Cardiac muscle cell (in vitro differentiated cells and primary cell): ENCODE results near the gene TUBG1. TPM values are rescaled to one million over a fixed set of nuclear protein-coding genes. Genes with fewer than 3 reads are reported as not detected.
A peak's percentile ranks its signal among the peaks of the same experiment; 100 is the strongest.

Source experiments
- DNase-seq, 2 donors: peaks; one replicate each; pipeline versions ENCODE4 v3.0.0 to v3.0.0-alpha.2; 2010 to 2017; ENCODE audit warnings: low read depth in 1 of 2, low spot score in 1 of 2
- H3K27ac ChIP-seq: fragments of 200-600 bp; sonication (generic); 2 replicates; pipeline ENCODE4 v1.5.1; 2016
- H3K27me3 ChIP-seq: fragments of 200-600 bp; sonication (generic); 2 replicates; pipeline ENCODE4 v1.6.0; 2016; ENCODE audit warnings: control low read depth
- H3K36me3 ChIP-seq: fragments of 200-600 bp; sonication (generic); 2 replicates; pipeline ENCODE4 v1.5.1; 2016; ENCODE audit warnings: control low read depth
- H3K4me1 ChIP-seq: fragments of 200-600 bp; sonication (generic); 2 replicates; pipeline ENCODE4 v1.8.1; 2017; ENCODE audit warnings: low read depth, mild to moderate bottlenecking, mixed run types
- H3K4me3 ChIP-seq: fragments of 200-600 bp; sonication (generic); 2 replicates; pipeline ENCODE4 v1.5.1; 2016; ENCODE audit warnings: mild to moderate bottlenecking
- H3K9me3 ChIP-seq: fragments of 200-600 bp; sonication (generic); 2 replicates; pipeline ENCODE4 v1.5.1; 2017; ENCODE audit warnings: low read depth, mild to moderate bottlenecking, control low read depth
- polyA plus RNA-seq: library from polyadenylated mRNA; unstranded; fragments of >200 nt; fragmentation: Nextera tagmentation; extraction: Ambion mirVana; gene quantifications from 2 replicates; pipeline ENCODE4 v1.2.1, GENCODE V29; 2016
- total RNA-seq: library from RNA; depleted of rRNA; stranded (reverse); fragments of >200 nt; gene quantifications from 2 replicates; pipeline ENCODE4 v1.2.3, GENCODE V29; 2016
- TF ChIP-seq, protein P1 (sequence below): IDR thresholded peaks from 2 replicates; pipeline ENCODE4 v1.5.1; 2012; ENCODE audit warnings: low read depth, mild to moderate bottlenecking, low read length

TUBG1 gene
- total RNA-seq (97.2 and 159 TPM in 2 replicates), polyA plus RNA-seq (162 and 177 TPM in 2 replicates)

DNA sequence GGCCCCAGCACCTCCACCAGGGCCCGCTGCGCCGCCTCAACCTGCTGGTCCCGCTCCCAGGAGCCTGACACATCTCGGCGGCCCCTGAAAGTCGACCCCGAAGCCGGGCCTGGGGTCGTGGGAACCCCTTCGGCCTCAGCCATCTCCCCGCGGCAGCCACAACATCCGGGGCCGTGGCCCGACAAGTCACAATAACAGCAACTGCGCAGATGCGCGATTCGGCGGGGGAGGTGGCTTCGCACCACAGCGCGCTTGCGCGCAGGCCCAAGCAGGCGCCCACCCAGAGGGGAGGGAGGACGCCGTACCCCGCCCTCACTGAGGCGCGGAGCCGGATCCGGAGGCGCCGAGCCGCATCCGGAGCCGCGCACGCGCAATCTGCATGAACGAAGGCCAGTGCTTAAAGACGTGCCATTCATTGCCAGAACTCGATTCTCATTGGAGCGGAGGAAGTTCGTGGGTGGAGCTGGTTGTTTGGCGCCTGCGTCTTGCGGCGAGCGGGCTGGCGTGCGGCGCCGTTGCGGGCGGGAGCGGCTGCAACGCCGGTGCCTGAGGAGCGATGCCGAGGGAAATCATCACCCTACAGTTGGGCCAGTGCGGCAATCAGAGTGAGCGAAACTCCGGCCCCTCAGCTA lies at the start of gene TUBG1, which contains the start of gene RETREG3:
TUBG1 (plus strand) TSS at position 502 of the 632 bp plus-strand sequence; CDS start at position 557, 55 bp downstream.
RETREG3 (minus strand) TSS at position 193 of the 632 bp plus-strand sequence; CDS start at position 143, 50 bp downstream.
- Histone ChIP-seq H3K36me3 (peaks cover 18% of the 10 kb centered on the region), H3K4me3 (peak within 1 kb of the TSS; percentile 97), H3K4me1 (peaks cover 17% of the 10 kb centered on the region), H3K27ac (peak within 1 kb of the TSS; percentile 98), H3K9me3 (no peaks in the 10 kb centered on the region), H3K27me3 (no peaks in the 10 kb centered on the region)
- TF ChIP-seq, protein P1, sequence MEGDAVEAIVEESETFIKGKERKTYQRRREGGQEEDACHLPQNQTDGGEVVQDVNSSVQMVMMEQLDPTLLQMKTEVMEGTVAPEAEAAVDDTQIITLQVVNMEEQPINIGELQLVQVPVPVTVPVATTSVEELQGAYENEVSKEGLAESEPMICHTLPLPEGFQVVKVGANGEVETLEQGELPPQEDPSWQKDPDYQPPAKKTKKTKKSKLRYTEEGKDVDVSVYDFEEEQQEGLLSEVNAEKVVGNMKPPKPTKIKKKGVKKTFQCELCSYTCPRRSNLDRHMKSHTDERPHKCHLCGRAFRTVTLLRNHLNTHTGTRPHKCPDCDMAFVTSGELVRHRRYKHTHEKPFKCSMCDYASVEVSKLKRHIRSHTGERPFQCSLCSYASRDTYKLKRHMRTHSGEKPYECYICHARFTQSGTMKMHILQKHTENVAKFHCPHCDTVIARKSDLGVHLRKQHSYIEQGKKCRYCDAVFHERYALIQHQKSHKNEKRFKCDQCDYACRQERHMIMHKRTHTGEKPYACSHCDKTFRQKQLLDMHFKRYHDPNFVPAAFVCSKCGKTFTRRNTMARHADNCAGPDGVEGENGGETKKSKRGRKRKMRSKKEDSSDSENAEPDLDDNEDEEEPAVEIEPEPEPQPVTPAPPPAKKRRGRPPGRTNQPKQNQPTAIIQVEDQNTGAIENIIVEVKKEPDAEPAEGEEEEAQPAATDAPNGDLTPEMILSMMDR = peak; percentile 15
- peak; percentile 99 to 100 for DNase-seq

DNA sequence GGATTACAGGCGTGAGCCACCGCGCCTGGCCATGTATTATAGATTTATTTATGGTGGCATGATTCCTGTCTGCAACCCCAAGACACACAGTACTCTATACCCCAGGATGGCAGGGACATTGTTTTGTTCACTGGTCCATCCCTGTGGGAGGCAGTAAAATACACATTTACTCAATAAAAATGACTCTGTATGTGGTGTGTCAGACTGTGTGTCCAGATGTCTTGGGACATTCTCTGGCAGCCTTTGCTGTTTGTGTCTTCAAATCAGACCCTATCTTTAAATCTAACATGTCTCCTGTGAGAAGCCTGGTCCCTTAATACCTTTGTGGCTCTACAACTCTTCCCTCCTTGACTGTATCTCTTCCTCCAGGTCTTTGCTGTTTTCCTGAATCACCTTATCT lies 49.2 kb upstream of the TUBG1 start:
- TF ChIP-seq, protein P1 = no peak
- Histone ChIP-seq H3K36me3 (peaks cover 4% of the 10 kb centered on the region), H3K4me3 (no peak overlapping the region), H3K4me1 (peaks cover 13% of the 10 kb centered on the region), H3K27ac (no peak overlapping the region), H3K9me3 (no peaks in the 10 kb centered on the region), H3K27me3 (no peaks in the 10 kb centered on the region)
- DNase-seq = no peak

DNA sequence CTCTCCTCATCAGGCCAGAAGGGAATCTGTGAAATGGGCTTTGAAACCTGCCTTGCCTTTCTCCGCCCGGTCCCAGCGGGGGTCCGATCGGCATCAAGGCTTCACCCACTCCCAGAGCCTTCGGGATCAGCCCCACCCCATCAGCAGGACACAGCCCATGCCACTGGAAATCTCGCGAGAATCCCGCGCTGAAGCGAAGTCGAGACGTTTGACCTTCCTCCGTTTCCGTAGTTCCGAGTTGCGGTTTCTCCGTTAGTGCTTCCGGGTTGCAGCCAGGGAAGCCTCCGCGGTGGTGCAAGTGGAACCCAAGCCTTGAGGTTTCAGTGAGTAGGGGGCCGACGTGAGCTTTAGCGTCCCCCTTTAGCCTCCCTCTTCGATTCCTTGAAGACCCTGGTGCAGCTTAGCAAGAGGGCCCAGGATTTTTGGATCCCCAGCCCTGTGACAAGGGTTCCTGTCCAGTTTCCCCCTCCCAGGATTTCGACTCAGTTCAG lies 47.5 kb upstream of the TUBG1 start, which contains the start of gene COASY:
COASY (plus strand) TSS at position 252 of the 491 bp plus-strand sequence. CDS start 475 bp downstream, outside the sequence.
- DNase-seq = peak; percentile 96 to 98
- Histone ChIP-seq H3K9me3 (no peaks in the 10 kb centered on the region), H3K4me3 (peak within 1 kb of the TSS; percentile 67), H3K4me1 (peaks cover 12% of the 10 kb centered on the region), H3K36me3 (peaks cover 4% of the 10 kb centered on the region), H3K27ac (peak within 1 kb of the TSS; percentile 82), H3K27me3 (no peaks in the 10 kb centered on the region)
- TF ChIP-seq, protein P1 = no peak

DNA sequence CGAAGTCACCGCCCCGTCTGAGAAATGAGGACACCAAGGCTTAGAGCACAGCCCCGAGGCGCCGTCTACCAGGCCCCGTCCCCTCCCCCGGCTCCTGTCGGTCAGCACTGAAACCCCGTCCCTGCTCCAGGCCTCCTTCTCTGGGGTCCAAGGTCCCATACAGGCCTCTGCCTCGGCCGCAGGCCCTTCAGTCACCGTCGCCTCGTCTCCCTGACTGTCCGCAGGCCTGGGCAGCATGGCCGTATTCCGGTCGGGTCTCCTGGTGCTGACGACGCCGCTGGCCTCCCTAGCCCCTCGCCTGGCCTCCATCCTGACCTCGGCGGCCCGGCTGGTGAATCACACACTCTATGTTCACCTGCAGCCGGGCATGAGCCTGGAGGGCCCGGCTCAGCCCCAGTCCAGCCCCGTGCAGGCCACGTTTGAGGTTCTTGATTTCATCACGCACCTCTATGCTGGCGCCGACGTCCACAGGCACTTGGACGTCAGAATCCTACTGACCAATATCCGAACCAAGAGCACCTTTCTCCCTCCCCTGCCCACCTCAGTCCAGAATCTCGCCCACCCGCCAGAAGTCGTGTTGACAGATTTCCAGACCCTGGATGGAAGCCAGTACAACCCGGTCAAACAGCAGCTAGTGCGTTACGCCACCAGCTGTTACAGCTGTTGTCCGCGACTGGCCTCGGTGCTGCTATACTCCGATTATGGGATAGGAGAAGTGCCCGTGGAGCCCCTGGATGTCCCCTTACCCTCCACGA lies 46.9 kb upstream of the TUBG1 start:
- H3K27me3 ChIP-seq = no peaks in the 10 kb centered on the region
- no peaks in the 10 kb centered on the region for H3K9me3 ChIP-seq
- peak overlapping the region; percentile 82 for H3K27ac ChIP-seq
- H3K36me3 ChIP-seq = peaks cover 4% of the 10 kb centered on the region
- peak; percentile 40 to 58 for DNase-seq
- TF ChIP-seq, protein P1 = peak; percentile 4
- H3K4me1 ChIP-seq = peaks cover 12% of the 10 kb centered on the region
- H3K4me3 ChIP-seq = peak overlapping the region; percentile 67

DNA sequence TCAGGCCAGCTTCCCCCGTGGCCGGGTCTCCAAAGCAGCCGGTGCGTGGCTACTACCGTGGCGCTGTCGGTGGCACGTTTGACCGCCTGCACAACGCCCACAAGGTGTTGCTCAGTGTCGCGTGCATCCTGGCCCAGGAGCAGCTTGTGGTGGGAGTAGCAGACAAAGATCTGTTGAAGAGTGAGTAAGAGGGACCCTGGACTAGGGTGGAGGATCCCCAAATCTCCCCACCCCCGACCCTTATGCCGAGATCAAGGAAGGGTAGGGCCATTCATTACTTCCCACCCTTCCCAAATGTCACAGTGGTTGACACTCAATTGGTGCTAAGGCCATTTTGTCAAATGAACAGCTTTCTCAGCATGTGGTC lies 46.4 kb upstream of the TUBG1 start:
- H3K4me3 ChIP-seq = peak overlapping the region; percentile 67
- H3K27me3 ChIP-seq = no peaks in the 10 kb centered on the region
- no peak for DNase-seq
- no peaks in the 10 kb centered on the region for H3K9me3 ChIP-seq
- peaks cover 4% of the 10 kb centered on the region for H3K36me3 ChIP-seq
- TF ChIP-seq, protein P1 = no peak
- peak overlapping the region; percentile 82 for H3K27ac ChIP-seq
- H3K4me1 ChIP-seq = peaks cover 12% of the 10 kb centered on the region
